HG02840 (cell line): ENCODE data around the gene PTPRU.

Source experiments
- ATAC-seq: cut with Tn5 transposase; IDR thresholded peaks from one replicate; pipeline ENCODE4 v1.9.1; 2021; ENCODE audit warnings: mild to moderate bottlenecking, moderate library complexity, moderate number of reproducible peaks; ENCODE audit not compliant: unreplicated experiment, low FRiP score

PTPRU gene

DNA sequence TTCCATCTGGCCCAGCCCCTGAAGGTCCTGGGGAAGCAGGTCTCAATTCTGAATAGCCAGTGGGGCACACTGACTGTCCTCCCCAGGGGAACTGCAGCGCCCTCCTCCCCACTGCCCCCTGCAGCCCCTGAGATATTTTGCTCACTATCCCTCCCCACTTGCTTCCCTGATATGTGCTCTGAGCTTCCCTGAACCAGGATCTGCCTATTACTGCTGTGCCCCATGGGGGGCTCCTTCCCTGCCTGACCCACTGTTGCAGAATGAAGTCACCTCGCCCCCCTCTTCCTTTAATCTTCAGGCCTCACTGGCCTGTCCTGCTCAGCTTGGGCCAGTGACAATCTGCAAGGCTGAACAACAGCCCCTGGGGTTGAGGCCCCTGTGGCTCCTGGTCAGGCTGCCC lies 89.8 kb downstream of the PTPRU start:
- no peak for ATAC-seq

DNA sequence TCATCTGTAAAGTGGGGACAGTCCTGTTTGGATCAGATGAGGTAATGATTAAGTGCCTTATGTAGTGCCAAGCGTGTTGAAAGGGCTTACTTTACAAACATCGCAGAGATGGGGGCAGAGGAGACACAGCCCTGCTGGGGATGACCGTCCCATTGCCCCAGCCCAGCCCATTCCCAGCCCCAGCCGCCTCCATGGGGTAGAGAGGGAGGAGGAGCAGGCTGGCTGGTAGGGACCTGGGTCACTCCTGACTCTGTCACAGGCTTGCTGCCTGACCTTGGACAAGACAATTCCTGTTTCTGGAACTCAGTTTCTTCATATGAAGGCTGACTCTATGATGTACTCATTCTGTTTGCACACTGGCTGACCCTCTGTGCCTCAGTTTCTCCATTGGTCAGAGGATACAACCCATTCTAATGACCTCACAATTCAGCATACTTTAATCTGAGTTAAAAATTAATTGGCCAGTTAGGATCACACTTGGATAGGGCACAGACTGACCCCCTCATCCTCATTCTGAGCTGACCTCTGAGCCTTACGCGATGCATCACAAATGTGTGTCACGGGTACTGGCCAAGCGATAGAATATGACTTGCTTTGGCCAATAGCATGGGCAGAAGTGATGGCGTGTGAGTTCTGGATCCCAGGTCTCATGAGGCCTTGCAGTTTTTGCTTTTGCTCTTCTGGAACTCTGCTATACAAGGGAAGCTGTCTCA lies 91.1 kb downstream of the PTPRU start:
- ATAC-seq: no peak

DNA sequence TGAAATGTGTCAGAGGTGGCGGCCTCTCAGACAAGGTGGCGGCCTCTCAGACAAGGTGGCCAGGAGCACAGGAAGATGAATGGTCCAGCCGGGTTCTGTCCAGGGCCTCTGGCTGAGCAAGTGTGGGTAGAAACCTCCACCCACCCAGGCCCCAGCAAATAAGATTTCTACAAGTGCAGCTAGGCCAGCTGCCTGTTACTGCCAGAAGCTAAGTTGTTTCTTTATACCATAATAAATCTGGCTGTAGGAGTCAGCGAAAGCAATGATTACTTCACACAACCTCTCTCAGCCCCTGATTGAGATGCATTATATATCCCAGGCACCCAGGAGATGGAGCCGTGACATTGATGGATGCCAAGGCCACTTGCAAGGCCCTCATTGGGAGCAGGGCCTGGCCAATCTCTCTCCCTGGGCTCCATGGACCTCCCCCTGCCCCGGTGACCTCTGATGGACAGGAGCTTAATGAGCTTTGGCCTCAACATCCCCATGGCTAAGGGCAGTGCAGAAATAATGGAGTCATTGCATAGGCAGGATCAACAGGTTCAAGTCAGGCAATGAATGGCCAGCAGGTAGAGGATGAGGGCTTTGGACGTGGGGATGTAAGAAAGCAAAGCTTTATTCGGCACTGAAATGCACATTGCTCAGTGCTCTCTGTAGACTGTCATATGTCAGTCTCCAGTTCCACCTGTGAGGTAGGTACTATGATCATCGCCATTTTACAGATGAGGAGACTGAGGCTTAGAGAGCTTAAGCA lies 92.9 kb downstream of the PTPRU start:
- ATAC-seq: no peak

DNA sequence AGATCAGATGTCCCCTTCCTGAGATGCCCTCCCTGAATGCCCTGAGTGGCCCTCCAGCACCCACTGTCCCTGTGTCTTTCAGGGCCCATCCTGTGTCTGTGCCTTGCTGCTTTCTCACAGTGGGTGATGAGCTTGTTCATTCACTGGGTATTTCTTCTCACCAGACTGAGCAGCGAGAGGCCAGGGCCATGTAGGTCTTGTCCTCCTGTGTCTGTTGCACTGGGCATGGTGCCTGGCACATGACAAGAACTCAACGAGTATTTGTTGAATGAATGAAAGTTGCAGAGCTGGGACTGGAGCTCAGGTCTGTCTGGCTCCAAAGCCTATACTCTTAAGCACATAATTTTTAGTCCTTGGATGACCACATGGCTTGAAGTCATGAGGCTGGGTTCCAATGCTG lies 93.8 kb downstream of the PTPRU start:
- no peak for ATAC-seq

DNA sequence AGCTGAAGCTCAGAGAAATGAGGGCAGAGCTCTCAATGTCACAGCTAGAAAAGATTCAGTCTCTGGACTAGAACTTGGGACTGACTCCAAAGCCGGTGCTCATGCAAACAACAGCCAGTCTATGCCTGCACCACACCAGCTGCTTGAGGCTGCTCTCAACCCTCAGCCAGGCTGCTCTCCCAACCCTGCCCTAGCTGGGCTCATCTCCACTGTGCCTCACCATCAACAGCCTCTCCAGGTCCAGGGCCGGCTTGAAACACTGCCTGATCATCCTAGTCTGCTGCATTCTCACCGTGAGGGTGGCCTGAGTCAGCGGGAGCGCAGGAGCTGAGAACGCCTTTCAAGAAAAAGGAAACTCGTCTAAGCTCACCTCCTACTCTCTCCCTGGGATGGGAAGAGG lies 94.5 kb downstream of the PTPRU start:
- no peak for ATAC-seq

DNA sequence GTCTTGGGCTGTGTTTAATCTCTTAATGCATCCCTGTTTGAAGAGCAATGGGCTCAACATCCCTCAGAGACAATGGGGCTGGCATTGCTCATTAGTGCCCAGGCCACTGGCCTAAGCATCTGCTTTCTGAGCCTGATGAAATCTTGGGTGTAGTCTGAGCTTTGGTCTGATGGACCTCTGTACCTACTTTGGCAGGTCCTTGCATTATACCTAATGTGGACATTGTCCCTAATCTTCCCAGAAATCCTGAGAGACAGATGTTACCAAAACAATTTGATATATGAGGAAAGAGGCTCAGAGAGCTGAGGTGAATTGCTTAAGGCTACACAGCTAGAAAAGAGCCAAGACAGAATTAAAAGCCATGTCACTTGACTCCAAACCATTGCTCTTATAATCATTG lies 95.0 kb downstream of the PTPRU start:
- ATAC-seq: no peak

DNA sequence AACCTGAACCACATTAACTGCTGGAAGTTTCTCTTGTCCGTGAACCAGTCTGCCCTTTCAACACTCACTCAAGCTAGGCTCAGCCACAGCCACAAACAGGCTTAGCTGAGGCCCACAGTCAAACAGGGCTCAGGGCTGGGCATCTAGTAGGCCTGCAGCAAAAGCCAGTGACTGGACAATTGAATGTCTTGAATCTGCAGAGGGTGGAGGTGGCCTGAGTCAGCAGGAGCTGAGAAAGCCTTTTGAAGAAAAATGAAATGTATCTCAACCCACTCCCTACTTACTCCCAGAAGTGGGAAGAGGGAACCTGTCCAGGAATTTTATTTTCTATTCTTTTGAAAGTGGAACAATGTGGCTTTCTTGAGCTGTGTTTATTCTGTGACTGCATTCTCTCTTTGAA lies 95.4 kb downstream of the PTPRU start:
- ATAC-seq: no peak

DNA sequence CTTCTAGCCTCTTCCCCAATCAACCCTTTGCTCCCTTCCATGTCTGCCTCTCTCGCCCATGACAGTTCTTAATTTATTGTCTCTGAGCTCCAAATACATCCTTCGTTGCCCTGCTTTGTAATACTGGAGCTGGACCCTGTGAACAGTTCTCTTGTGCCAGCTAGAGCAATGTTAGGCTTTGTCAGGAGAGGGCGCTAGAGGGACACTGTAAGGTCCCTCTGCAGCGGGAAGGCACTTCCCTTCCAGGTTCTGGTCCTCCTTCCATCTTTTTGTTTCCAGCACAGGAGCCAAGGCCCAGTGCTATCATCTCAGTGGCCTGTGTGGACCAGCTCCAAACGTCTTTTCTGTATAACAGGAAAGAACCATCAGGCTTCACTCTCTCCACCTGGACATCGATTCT lies 95.9 kb downstream of the PTPRU start:
- ATAC-seq: no peak

DNA sequence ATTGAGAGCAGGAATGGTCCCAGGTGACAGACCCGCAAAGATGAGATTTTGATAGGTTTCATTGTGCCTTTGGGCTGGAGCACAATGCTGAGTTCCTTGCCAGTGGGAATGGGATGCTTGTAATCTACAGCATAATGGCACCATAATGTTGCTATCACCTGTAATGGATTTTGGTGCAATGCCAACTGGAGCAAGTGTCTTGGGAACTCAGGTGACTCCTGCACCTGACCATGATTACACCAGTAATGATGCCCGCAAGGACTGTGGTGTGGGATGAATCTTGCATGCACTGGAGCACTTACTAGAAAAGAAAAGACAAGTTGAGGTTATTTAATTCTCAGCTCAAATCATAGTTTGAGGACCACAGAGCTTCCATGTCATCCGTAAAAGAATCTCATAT lies 96.7 kb downstream of the PTPRU start:
- no peak for ATAC-seq

DNA sequence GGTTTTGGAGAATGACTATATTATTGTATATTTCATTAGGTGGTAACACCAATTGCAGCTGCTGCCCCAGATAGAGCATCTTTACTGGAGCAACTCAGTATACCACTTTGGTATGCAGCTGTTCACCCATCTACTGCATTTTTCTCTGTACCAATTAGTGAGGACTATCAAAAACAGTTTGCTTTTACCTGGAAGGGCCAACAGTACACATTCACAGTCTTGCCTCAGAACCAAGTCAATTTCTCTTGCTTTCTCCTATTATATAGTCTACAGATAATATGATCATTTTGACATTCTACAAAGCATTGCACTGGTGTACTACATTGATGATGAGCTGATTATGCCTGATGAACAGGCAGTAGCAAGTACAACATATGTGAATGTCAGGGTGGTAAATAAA lies 99.3 kb downstream of the PTPRU start:
- no peak for ATAC-seq

DNA sequence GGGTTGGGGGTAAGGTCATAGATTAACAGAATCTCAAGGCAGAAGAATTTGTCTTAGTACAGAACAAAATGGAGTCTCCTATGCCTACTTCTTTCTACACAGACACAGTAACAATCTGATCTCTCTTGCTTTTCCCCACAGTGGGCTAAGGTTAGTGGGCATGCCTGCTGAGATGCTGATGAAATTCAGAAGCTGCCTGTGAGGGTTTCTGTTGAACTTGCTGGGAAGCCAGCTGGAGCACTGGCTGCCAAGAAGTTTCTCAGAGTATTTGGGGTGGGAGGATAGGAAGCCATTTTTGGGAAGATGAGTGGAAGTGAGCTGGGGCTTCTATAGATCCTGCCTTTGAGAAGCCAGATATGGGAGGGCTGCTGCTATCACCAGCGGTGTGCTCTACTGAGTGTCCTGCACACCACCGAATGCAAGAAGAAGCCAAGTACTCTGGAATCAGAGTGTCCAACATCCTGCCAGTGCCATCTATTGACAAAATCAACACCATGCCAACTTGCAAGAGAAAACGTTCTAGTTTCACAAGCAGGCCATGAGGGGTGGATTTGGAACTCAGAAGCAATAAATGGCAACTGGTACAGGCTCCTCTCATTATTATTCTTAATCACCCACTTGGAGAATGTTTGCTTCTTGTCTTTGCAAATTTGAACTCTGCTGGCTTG lies 102.7 kb downstream of the PTPRU start:
- no peak for ATAC-seq

DNA sequence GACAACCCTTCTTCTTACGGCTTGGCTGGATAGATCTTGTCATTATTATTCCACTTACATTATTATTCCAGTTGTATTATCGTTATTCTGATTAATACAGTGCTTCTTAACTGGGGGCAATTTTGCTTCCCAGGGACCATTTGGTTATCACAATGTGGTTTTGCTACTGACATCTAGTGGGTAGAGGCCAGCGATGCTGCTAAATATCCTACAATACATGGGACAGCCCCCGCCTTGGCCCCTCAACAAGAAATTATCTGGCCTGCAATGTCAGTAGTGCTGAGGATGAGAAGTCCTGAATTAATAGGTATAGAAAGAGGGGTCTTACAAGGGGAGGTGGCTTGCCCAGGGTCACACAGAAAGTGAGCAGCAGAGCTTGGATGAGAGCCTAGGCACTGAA lies 105.6 kb downstream of the PTPRU start:
- ATAC-seq: no peak

DNA sequence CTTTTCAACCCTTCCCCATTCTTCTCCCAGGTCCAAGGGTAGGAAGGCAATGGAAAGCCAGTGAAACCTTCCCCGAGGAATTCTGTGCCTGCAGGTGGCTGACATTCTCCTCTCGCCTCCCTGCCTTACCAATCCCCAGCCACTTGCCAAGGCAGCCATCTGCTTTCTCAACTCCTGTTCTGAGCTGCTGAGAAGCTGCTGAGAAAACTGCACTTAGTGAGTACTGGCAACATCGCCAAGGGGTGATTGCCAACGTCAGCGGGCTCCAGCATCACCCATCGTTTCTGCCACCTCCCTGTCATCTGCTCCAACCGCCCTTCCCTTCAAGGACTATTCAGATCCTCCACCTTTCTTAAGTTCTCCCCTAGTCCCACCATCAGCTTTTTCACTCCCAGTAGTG lies 106.0 kb downstream of the PTPRU start:
- no peak for ATAC-seq

DNA sequence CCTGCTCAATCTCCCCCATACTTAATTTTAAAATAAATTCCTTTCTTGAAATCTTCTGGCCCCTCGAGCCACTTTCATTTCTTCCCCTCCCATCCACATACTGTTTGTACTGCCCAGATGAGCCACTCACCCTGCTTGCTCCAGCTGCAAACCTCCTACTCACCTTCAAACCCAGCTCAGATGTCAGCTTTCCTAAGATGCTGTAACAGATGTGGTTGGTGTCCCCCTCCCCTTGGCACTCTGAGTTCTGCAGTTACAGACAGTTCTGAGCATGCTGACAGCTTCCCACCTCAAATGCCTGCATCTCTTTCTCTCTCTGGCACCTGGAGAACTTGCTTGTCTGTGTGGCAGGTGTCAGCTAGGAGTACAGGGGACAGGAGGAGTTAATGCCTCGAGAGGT lies 106.7 kb downstream of the PTPRU start:
- no peak for ATAC-seq

DNA sequence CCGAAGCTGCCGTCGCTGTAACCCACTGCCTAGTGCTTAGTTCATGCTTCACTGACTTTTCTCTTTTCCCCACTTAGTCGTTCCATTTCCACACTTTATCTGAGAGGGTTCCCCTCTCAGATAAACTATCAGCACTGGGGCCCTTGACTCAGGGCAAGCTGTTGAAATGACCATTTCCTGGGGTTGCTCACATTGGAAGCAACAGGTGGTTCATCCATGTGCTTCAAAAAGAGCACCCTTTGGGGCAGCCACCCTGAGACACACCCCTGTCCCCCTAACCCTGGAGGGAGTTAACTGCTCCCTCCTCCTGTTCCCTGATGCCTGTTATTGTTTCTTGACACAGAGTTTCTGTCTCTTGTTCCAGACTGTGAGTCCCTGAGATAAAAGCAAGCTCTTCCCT lies 107.2 kb downstream of the PTPRU start:
- no peak for ATAC-seq

DNA sequence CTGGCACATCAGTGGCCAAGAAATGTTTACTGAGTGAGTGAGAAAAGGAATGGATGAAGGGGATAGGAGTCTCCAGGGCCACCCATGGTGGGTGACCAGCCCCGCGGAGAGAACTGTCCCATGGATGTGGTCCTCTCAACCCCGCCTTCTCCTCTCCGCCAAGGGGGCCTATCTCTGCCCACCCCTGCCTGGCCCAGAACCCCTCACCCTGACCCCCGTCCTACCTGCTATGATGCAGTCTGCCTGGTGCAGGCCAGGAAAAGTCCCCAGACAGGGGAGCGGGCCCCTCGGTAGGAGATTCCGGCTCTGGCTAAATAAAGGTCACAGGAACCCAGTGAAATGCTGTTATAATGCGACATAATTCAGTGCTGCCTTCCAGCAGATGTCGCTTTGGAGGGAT lies 107.6 kb downstream of the PTPRU start:
- ATAC-seq: no peak

DNA sequence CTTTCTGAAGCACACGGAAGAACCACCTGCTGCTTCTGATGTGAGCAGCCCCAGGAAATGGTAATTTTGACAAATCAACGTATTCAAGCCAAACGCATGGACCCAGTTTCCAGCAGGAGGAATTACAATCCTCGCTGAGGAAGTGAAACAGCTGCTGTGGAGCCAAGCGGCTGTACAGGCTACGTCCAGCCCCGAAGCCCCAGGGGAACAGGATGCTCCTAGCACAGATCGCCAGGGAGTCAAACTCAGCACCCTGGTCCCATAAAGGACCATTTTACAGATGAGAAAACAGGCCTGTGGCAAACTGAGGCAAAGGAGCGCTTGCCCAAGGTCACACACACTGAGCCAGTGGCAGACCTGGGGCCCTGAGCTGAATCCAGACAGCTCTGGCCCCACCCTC lies 108.0 kb downstream of the PTPRU start:
- ATAC-seq: no peak

DNA sequence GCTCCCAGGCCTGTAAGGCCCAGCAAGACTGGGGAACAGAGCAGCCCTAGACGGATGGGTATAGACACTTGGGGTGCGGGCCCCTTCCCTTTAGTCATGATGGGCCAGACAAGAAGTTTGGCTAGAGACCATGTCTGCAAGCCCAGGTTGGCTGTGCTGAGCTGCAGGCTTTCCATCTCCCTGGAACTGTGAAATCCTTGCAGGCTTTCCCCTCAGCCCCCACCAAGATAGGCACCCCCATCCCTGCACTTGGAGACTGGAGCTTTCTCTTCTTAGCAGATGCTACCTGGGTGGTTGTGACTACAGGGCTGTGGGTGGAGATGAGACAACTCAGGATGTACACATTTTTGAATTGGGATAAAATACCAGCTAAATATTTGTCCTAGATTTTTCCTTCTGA lies 110.3 kb downstream of the PTPRU start:
- no peak for ATAC-seq

DNA sequence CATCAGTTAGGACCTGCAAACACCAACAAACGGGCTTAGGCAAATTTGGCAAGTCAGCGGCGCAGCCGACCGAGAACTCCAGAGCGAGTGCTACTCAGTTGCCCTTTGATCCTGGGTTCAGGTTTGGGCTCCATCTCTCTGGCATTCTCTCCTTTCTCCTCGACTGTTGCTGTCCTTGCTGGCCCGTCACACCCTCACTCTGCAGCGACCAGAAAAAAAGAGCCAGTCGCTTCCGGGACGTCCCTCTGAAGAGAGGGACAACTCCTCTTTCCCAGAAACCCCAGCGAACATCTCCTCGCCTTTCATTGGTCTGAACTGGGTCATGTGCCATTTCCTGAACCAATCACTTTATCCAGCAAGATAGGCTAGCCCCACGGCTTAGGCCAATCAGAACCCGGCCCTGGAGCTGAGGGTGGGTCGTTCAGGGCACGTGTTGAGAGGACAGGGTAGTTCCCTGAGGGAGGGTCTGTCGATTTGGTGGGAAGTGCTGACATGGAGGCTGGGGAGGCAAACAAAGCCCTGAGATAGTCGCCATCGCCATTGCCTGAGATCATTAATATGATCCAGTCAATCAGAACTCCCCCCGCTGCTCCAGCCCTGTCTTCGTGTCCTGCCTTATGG lies 113.7 kb downstream of the PTPRU start:
- no peak for ATAC-seq

DNA sequence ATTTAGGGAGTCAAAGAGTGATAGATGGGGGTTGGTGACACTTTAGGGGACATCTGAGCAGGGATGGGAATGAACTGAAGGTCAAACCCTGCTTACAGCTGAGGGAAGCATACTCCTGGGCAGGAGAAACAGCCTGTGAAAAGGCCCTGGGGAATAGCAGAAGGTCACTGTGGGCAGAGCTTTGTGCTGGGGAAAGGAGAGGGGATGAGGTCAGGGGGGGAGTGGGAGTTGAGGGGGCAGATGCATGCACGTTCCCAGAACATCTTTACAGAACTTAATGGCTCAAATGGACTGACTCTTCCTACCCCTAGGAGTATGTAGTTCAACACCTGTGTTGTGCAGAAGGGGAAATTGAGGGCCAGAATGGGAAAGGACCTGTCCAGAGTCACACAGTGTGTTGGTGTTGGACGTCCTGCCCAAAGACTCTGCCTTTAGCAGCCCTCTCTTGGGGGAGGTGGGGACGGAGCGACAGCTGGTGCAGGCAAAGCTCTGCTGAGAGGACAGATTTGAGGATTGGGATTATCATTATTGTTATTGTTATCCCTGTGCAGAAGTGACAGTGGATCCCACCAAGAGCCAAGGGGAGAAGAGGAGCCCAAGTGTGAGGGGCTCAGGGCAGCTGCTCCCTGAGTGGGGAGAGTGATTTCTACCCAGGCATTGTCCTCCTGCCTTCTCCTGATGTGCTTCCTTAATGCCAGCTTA lies 116.5 kb downstream of the PTPRU start:
- ATAC-seq: no peak
